Mammary epithelial cell (primary cell): ENCODE results near the gene E2F1.

Experiments
- EZH2 ChIP-seq: IDR thresholded peaks from 2 replicates; pipeline ENCODE4 v1.6.1; 2012; ENCODE audit warnings: low read length, inconsistent platforms, borderline replicate concordance
- TF ChIP-seq, protein P1 (sequence below), 2 donors: IDR thresholded peaks in 1 of 2; conservative IDR thresholded peaks in 1 of 2; 2 replicates each; pipeline ENCODE4 v1.5.1; 2011 to 2012; ENCODE audit warnings: inconsistent platforms in 2 of 2, low read length in 2 of 2, mild to moderate bottlenecking in 2 of 2, control low read depth in 1 of 2, low read depth in 1 of 2; ENCODE audit not compliant: insufficient read depth in 1 of 2; ENCODE audit errors: extremely low read depth in 1 of 2

- TF ChIP-seq, protein P1, sequence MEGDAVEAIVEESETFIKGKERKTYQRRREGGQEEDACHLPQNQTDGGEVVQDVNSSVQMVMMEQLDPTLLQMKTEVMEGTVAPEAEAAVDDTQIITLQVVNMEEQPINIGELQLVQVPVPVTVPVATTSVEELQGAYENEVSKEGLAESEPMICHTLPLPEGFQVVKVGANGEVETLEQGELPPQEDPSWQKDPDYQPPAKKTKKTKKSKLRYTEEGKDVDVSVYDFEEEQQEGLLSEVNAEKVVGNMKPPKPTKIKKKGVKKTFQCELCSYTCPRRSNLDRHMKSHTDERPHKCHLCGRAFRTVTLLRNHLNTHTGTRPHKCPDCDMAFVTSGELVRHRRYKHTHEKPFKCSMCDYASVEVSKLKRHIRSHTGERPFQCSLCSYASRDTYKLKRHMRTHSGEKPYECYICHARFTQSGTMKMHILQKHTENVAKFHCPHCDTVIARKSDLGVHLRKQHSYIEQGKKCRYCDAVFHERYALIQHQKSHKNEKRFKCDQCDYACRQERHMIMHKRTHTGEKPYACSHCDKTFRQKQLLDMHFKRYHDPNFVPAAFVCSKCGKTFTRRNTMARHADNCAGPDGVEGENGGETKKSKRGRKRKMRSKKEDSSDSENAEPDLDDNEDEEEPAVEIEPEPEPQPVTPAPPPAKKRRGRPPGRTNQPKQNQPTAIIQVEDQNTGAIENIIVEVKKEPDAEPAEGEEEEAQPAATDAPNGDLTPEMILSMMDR (conservative IDR thresholded peaks at IDR 0.05 in 1 of 2, IDR thresholded peaks at IDR 0.05 in 1 of 2; ENCODE audit: extremely low read depth in 1 of 2, insufficient read depth in 1 of 2, low read depth in 1 of 2, low read length in 2 of 2), result no peak
- no peak for TF ChIP-seq EZH2
Measured at GRCh38 chr20:33630507-33630906, 55.7 kb downstream of the E2F1 start.
